HepG2 (cell line): ENCODE measurements around the gene TSPAN11. TPM values are rescaled to one million over a fixed set of nuclear protein-coding genes. Genes with fewer than 3 reads are reported as not detected.

Experiments used
- GATAD2A ChIP-seq: IDR thresholded peaks from 2 replicates; pipeline ENCODE4 v1.6.1; 2016
- HHEX ChIP-seq: IDR thresholded peaks from 2 replicates; pipeline ENCODE4 v1.6.1; 2016; ENCODE audit warnings: control low read depth
- HIVEP1 ChIP-seq: sonication (generic); formaldehyde crosslinking; IDR thresholded peaks from 2 replicates; pipeline ENCODE4 v1.4.0; 2020; ENCODE audit warnings: mild to moderate bottlenecking, missing genetic modification reagents
- HNRNPH1 ChIP-seq: fragments of 200-400 bp; formaldehyde crosslinking; optimal IDR thresholded peaks from 2 replicates; pipeline ENCODE3; 2017; ENCODE audit warnings: mild to moderate bottlenecking, low read depth, low read length
- THYN1 ChIP-seq: sonication (generic); formaldehyde crosslinking; IDR thresholded peaks from 2 replicates; pipeline ENCODE4 v1.8.1; 2023; ENCODE audit warnings: low read depth, mild to moderate bottlenecking, moderate library complexity, missing genetic modification reagents, borderline replicate concordance
- ZNF121 ChIP-seq: sonication (generic); formaldehyde crosslinking; IDR thresholded peaks from 2 replicates; pipeline ENCODE4 v1.5.0; 2020; ENCODE audit warnings: mild to moderate bottlenecking, missing genetic modification reagents
- ZNF329 ChIP-seq: sonication (generic); formaldehyde crosslinking; IDR thresholded peaks from 2 replicates; pipeline ENCODE4 v1.9.0; 2021; ENCODE audit warnings: low read depth, mild to moderate bottlenecking, missing genetic modification reagents
- ZNF563 ChIP-seq: sonication (generic); formaldehyde crosslinking; IDR thresholded peaks from 2 replicates; pipeline ENCODE4 v1.8.0; 2022; ENCODE audit warnings: mild to moderate bottlenecking, moderate library complexity, missing genetic modification reagents
- ZNF746 ChIP-seq: sonication (generic); formaldehyde crosslinking; IDR thresholded peaks from 2 replicates; pipeline ENCODE4 v1.8.0; 2022; ENCODE audit warnings: mild to moderate bottlenecking, missing genetic modification reagents
- ZSCAN20 ChIP-seq: sonication (generic); formaldehyde crosslinking; IDR thresholded peaks from 2 replicates; pipeline ENCODE4 v1.4.0; 2020; ENCODE audit warnings: missing genetic modification reagents, mild to moderate bottlenecking, borderline replicate concordance
- ZSCAN5A ChIP-seq: sonication (generic); formaldehyde crosslinking; IDR thresholded peaks from 2 replicates; pipeline ENCODE4 v1.8.0; 2022; ENCODE audit warnings: mild to moderate bottlenecking, missing genetic modification reagents, borderline replicate concordance
- polyA plus RNA-seq, 8 experiments: library from polyadenylated mRNA; depleted of rRNA in 3 of 8; stranded (reverse) in 7 of 8; unstranded in 1 of 8; fragments of >200 nt; fragmentation: Illumina TruSeq in 4 of 8; extraction: Trizol in 4 of 8; gene quantifications; 2 replicates each; pipeline versions ENCODE4 v1.2.1 to v1.2.3, GENCODE V29; 2011 to 2016; ENCODE audit warnings: low read depth in 4 of 8, missing spikeins in 1 of 8, mixed read lengths in 1 of 8; ENCODE audit not compliant: insufficient read depth in 1 of 8
- total RNA-seq, 5 experiments: library from RNA; depleted of rRNA; stranded (reverse); fragments of >200 nt; fragmentation: Illumina TruSeq; extraction: Trizol; gene quantifications; 2 replicates each; pipeline ENCODE4 v1.2.3, GENCODE V29; 2016; ENCODE audit warnings: low read depth in 1 of 5
- TF ChIP-seq, protein P1 (sequence below), 2 experiments: sonication (generic) in 1 of 2; formaldehyde crosslinking in 1 of 2; IDR thresholded peaks; 2 replicates each; pipeline versions ENCODE4 v1.6.1 to v1.9.0; 2014 to 2022; ENCODE audit warnings: antibody characterized with exemption in 1 of 2, borderline replicate concordance in 1 of 2, inconsistent platforms in 1 of 2, low read depth in 1 of 2, missing genetic modification reagents in 1 of 2
- TF ChIP-seq, protein P2 (sequence below): sonication (generic); formaldehyde crosslinking; IDR thresholded peaks from 2 replicates; pipeline ENCODE4 v1.4.0; 2020; ENCODE audit warnings: missing genetic modification reagents, borderline replicate concordance
- TF ChIP-seq, protein P3 (sequence below): sonication (generic); formaldehyde crosslinking; IDR thresholded peaks from 2 replicates; pipeline ENCODE4 v1.9.0; 2021; ENCODE audit warnings: missing genetic modification reagents, borderline replicate concordance

Gene TSPAN11
- total and polyA plus RNA-seq, 2 of the 13 experiments (the other 11 are each of a cell fraction or from before 2014, with no cell fraction given): 0.01 to 0.07 TPM

DNA sequence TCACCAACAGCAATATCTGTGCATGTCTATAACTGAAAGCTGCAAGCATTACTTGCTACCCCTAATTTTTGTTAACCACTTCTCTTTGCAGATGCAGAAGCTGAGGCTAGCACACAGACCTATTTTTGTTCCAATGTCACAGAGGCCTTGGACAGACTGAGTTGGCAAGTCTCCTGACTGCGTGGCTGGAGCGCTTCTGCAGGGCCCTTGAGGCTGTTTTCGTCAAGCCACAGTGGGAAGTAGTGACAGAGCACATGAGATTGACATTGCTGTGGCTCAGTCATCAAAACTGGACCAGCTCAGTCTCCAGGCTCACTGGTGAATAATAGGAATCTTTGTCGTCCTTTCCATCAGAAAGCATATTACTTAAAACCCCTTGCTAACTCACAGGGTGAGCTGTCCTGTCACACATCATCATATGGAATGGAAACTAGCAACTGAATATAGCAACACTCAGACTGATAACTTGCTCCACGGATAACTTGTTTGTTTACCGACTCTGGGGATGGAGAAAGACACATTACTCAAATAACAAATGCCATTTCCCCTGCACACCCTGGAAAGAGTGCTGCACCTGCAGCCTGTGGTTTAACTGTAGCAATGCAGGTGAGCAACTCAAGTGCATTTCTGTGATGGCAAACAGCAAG is 103.5 kb downstream of the TSPAN11 start (continued):
- TF ChIP-seq, protein P1, sequence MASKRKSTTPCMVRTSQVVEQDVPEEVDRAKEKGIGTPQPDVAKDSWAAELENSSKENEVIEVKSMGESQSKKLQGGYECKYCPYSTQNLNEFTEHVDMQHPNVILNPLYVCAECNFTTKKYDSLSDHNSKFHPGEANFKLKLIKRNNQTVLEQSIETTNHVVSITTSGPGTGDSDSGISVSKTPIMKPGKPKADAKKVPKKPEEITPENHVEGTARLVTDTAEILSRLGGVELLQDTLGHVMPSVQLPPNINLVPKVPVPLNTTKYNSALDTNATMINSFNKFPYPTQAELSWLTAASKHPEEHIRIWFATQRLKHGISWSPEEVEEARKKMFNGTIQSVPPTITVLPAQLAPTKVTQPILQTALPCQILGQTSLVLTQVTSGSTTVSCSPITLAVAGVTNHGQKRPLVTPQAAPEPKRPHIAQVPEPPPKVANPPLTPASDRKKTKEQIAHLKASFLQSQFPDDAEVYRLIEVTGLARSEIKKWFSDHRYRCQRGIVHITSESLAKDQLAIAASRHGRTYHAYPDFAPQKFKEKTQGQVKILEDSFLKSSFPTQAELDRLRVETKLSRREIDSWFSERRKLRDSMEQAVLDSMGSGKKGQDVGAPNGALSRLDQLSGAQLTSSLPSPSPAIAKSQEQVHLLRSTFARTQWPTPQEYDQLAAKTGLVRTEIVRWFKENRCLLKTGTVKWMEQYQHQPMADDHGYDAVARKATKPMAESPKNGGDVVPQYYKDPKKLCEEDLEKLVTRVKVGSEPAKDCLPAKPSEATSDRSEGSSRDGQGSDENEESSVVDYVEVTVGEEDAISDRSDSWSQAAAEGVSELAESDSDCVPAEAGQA (IDR thresholded peaks at IDR 0.05; ENCODE audit: low read depth): no peak
- TF ChIP-seq, protein P1 (CRISPR knock-in tag; IDR thresholded peaks at IDR 0.05; ENCODE audit: borderline replicate concordance): no peak
- no peak for TF ChIP-seq ZSCAN5A (CRISPR knock-in tag)
- TF ChIP-seq HIVEP1 (CRISPR knock-in tag): no peak
- TF ChIP-seq, protein P2, sequence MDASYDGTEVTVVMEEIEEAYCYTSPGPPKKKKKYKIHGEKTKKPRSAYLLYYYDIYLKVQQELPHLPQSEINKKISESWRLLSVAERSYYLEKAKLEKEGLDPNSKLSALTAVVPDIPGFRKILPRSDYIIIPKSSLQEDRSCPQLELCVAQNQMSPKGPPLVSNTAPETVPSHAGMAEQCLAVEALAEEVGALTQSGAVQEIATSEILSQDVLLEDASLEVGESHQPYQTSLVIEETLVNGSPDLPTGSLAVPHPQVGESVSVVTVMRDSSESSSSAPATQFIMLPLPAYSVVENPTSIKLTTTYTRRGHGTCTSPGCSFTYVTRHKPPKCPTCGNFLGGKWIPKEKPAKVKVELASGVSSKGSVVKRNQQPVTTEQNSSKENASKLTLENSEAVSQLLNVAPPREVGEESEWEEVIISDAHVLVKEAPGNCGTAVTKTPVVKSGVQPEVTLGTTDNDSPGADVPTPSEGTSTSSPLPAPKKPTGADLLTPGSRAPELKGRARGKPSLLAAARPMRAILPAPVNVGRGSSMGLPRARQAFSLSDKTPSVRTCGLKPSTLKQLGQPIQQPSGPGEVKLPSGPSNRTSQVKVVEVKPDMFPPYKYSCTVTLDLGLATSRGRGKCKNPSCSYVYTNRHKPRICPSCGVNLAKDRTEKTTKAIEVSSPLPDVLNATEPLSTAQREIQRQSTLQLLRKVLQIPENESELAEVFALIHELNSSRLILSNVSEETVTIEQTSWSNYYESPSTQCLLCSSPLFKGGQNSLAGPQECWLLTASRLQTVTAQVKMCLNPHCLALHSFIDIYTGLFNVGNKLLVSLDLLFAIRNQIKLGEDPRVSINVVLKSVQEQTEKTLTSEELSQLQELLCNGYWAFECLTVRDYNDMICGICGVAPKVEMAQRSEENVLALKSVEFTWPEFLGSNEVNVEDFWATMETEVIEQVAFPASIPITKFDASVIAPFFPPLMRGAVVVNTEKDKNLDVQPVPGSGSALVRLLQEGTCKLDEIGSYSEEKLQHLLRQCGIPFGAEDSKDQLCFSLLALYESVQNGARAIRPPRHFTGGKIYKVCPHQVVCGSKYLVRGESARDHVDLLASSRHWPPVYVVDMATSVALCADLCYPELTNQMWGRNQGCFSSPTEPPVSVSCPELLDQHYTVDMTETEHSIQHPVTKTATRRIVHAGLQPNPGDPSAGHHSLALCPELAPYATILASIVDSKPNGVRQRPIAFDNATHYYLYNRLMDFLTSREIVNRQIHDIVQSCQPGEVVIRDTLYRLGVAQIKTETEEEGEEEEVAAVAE (CRISPR knock-in tag): no peak
- TF ChIP-seq THYN1 (CRISPR knock-in tag): no peak
- TF ChIP-seq GATAD2A: no peak
- no peak for TF ChIP-seq ZNF329 (CRISPR knock-in tag)
- TF ChIP-seq HHEX (CRISPR knock-in tag): no peak
- TF ChIP-seq ZSCAN20 (CRISPR knock-in tag): no peak
- TF ChIP-seq, protein P3, sequence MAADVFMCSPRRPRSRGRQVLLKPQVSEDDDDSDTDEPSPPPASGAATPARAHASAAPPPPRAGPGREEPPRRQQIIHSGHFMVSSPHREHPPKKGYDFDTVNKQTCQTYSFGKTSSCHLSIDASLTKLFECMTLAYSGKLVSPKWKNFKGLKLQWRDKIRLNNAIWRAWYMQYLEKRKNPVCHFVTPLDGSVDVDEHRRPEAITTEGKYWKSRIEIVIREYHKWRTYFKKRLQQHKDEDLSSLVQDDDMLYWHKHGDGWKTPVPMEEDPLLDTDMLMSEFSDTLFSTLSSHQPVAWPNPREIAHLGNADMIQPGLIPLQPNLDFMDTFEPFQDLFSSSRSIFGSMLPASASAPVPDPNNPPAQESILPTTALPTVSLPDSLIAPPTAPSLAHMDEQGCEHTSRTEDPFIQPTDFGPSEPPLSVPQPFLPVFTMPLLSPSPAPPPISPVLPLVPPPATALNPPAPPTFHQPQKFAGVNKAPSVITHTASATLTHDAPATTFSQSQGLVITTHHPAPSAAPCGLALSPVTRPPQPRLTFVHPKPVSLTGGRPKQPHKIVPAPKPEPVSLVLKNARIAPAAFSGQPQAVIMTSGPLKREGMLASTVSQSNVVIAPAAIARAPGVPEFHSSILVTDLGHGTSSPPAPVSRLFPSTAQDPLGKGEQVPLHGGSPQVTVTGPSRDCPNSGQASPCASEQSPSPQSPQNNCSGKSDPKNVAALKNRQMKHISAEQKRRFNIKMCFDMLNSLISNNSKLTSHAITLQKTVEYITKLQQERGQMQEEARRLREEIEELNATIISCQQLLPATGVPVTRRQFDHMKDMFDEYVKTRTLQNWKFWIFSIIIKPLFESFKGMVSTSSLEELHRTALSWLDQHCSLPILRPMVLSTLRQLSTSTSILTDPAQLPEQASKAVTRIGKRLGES (CRISPR knock-in tag): no peak
- no peak for TF ChIP-seq ZNF746 (CRISPR knock-in tag)
- no peak for TF ChIP-seq HNRNPH1
- TF ChIP-seq ZNF563: no peak
- no peak for TF ChIP-seq ZNF121 (CRISPR knock-in tag)
